HTR-8/SVneo (cell line): ENCODE results near the gene KIAA0825.
A peak's percentile ranks its signal among the peaks of the same experiment; 100 is the strongest.

Experiments
- DNase-seq: peaks from one replicate; pipeline ENCODE4 v3.0.0; 2011; ENCODE audit warnings: low spot score, mixed read lengths; ENCODE audit not compliant: insufficient read length
- FAIRE-seq: peaks from 2 replicates; lab custom pipeline; 2011; peaks lifted over from hg19 to GRCh38; lab: Jason Lieb, UNC

The KIAA0825 gene

DNA sequence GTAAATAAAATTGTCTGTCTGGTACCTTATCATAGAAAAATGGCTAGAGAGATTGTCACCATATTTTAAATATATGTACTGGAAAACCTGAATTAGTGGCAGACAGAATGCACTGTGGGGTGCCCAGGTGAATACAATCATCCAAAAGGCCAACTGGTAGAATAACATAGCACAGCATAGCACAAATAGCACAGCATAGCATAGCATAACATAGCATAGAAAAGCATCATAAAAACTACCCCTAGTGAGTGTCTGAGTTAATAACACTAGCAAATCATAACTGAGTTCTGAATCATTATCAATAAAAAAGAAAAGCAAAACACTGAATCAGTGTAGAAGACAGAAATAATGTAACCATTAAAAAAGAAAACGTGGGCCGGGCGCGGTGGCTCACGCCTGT, 102.3 kb downstream of the KIAA0825 start:
- FAIRE-seq = no peak

GRCh38 chr5:94508461-94509148, 109.8 kb downstream of the KIAA0825 start:
- DNase-seq = no peak

More for the DNA sequence above, 102.3 kb downstream of the KIAA0825 start:
- DNase-seq = no peak

DNA sequence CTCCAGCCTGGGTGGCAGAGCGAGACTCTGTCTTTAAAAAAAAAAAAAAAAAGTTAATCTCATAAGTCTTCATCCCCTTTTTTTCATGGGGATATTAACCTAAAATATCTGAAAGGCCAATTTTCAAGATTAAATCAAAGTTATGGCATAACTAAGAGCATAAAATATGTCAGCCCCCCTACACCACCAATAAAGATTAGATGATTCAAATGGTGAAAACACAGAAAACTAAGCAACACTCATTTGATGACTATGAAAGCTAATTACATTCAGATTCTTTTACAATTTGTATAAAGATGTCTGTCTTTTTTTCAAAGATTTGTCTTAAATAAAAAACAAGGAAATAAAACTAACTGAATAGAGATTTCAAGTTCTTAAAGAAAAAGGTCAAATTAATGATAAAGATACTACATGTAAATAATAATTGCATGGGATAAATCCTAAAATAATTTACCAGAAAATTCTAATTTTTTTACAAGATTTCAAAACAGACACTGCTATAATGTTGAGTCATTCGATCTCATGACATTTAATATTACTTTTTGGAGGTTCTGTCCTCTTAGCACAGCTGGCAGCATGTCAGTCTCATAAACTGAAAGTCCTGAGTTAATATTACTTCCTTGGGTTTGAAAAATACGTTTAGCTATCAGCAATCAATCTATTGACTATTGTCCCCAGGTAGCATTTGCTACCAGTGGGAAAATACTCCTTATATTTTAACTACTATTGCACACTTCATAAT, 112.9 kb downstream of the KIAA0825 start:
- DNase-seq (no peak), FAIRE-seq (no peak)

More at GRCh38 chr5:94508461-94509148, 109.8 kb downstream of the KIAA0825 start:
- FAIRE-seq = no peak

- no peak for FAIRE-seq
Observed at GRCh38 chr5:94503677-94504076, 114.7 kb downstream of the KIAA0825 start.

DNA sequence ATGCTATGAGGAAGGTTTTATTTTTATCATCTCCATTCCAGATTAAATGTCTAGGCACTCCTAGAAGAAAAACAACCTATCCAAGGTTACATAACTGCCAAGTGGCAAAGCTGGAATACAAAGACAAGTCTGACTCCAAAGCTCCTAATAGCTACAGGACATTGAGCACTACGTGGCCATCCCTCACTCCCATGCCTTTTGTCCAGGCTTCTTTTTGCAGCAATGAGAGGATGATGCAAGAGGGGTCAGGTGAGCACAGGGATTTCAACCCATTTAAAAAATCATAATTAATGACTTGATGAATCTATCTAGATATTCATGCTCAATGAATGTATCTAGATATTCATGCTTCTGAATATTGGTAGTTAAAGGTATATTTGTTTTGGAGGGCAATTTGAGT, 117.0 kb downstream of the KIAA0825 start:
- FAIRE-seq (no peak), DNase-seq (no peak)

More at GRCh38 chr5:94503677-94504076, 114.7 kb downstream of the KIAA0825 start:
- no peak for DNase-seq

- no peak for FAIRE-seq
- no peak for DNase-seq
Observed at GRCh38 chr5:94499806-94500205, 118.6 kb downstream of the KIAA0825 start.

- FAIRE-seq (no peak), DNase-seq (no peak)
Observed at GRCh38 chr5:94498199-94498598, 120.2 kb downstream of the KIAA0825 start.

- FAIRE-seq (no peak), DNase-seq (no peak)
Observed at GRCh38 chr5:94485067-94485466, 133.3 kb downstream of the KIAA0825 start.

DNA sequence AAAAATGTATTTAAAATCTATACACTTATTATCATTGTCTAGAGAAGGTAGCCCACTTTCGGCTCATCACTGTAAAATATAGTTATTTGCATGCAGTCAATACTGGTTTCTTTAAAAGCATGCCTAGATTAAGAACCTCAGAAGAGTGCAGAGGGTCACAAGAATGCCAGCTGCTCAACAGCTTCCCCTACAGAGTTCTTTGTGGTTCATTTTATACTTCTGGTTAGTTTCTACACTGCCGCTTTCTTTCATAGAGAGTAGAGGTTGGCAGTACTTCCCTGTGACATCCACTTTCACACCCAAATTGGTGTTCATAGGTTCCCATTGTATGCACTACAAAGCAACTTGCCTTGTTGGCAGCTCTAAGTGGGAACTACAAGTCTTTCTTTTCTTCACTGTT, 137.3 kb downstream of the KIAA0825 start:
- FAIRE-seq (no peak), DNase-seq (no peak)

DNA sequence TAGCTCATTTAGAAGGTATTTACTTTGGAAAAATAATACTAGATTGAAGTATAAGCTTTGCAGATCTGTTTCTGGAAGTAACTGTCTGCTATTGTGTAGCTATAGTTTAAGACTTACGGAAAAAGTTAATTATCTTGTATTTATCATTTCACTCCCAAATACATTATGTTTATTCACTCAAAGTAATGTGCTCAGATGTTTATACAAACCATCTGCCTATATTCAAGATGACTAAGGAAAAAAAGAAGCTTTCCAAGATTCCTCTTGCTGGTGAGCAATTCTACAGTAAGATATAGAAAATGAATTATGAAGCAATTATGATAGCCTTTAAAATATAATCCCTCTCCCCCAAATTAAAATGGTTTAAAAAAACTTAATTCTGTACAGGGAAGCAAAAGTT, 137.9 kb downstream of the KIAA0825 start:
- FAIRE-seq = no peak
- DNase-seq = no peak

- FAIRE-seq (no peak), DNase-seq (no peak)
Observed at GRCh38 chr5:94473936-94474335, 144.5 kb downstream of the KIAA0825 start.

DNA sequence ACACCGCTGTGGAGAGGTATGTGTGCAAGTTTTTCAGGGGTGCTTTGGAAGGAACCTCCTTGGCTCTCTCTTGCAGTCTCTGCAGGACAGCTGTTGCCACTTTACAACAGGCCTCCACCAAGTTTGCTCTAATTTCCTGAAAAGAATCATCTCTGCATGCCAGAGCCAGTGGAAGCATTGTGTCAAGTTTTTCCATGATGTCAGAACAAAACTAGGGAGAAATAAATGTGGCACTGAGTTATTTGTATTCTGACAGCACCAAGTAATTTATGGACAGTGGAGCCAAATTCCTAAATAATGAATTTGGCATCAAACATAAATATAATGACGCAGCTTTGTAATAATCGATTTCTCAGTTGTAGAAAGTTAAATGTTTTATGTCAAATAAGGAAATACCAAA, 146.9 kb downstream of the KIAA0825 start:
- DNase-seq (no peak), FAIRE-seq (no peak)

- FAIRE-seq = no peak
- no peak for DNase-seq
Observed at GRCh38 chr5:94470802-94471201, 147.6 kb downstream of the KIAA0825 start.

GRCh38 chr5:94469894-94470329, 148.5 kb downstream of the KIAA0825 start:
- peak; percentile 4 for DNase-seq
- no peak for FAIRE-seq

DNA sequence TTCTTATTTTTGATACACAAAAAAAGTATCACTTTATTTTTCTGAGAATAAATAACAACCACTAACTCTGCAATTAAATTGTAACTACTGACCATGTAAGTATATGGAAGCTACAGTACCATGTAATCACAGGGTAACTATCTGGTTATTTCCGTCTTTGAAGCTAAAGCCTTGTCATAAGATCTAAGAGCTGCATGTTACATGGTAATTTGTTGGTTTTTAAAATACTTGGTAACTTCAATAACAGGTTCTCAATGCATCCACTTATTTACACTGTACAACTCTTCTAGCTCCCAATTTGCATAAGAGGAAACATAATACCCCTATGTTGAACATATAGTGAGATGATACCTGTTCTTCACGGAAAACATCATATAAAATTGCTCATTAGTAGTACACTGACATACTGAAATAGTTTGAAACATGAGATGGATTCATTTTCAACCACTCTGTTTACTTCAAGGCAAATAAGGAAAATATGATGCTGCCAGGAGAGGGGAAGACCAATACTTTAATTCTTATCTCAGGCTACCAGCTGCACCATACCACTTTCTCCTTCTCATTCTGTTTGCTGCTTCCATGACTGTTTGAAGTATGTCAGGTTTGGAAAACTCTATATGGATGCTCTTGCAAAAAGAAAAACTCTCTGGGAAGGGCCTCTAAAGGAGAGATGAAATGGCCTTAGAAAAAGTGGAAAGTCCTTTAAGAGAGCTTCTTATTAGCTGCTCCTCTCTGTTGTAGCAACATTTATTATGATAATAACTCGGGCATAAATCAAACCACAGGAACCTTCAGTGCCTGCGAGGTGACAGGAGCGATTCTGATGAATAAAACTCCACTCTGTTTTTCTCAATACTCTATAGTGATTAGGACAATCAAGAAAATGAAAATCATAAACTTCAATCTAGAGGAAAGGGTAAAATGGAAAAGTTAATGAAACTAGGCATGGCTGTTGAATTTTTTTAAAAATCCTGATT, 150.2 kb downstream of the KIAA0825 start:
- FAIRE-seq (no peak), DNase-seq (no peak)

- FAIRE-seq (no peak), DNase-seq (no peak)
Observed at GRCh38 chr5:94467346-94467953, 151.0 kb downstream of the KIAA0825 start.

DNA sequence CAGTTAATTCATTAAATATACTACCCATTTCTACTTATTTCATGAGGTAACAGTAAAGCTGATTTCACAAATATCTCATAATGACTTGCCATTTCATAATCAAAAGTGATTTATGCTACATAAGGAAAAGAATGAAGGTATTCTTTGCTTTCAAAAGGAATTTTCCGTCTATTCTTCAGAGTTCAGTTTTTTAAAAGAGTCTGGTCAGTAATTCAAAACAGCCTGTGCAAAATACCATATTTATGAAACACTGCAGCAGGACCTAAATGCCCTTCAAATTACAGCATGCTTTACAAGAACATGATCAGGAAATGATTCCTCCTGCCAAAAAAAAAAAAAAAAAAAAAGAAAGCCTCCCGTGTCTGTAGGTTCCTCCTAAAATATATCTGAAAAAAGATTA, 154.7 kb downstream of the KIAA0825 start:
- FAIRE-seq (no peak), DNase-seq (no peak)

DNA sequence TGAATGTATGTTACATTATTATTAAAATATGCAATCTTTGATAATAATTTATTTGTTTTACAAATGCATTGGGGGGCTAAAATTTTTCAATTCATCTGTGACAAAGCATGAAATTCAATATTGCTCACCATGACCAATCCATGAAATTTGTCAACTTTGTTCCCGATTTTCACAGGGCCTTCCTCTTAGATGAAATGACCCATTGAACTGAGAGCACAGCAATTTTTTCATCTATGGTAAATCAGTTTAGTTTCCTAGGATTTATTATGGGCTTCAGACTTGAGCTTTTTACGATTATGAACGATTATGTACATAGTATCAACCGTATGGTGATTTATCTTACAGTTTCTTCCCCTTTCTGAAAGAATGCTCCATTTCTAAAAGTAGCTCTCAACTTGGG, 157.3 kb downstream of the KIAA0825 start:
- DNase-seq (no peak), FAIRE-seq (no peak)

GRCh38 chr5:94459915-94460314, 158.5 kb downstream of the KIAA0825 start:
- DNase-seq (no peak), FAIRE-seq (no peak)

GRCh38 chr5:94457788-94458187, 160.6 kb downstream of the KIAA0825 start:
- DNase-seq (no peak), FAIRE-seq (no peak)
